Right atrium auricular region (tissue), 2 donors: ENCODE data around the gene CERS3. TPM values are rescaled to one million over a fixed set of nuclear protein-coding genes. Genes with fewer than 3 reads are reported as not detected.
A peak's percentile ranks its signal among the peaks of the same experiment; 100 is the strongest.

Source experiments
- DNase-seq: peaks from one replicate; pipeline ENCODE4 v3.0.0-alpha.2; 2019; ENCODE audit warnings: low spot score
- H3K27ac ChIP-seq, 2 donors: fragments of 200-600 bp; sonication (generic); 1 replicate in 1 of 2; 2 replicates in 1 of 2; pipeline ENCODE4 v1.5.1; 2016 to 2019
- H3K27me3 ChIP-seq, 2 donors: fragments of 200-600 bp; sonication (generic); one replicate each; pipeline versions ENCODE4 v1.5.1 to v1.6.0; 2017 to 2019
- H3K36me3 ChIP-seq: fragments of 200-600 bp; sonication (generic); one replicate; pipeline ENCODE4 v1.5.1; 2016
- H3K4me1 ChIP-seq, 2 donors: fragments of 200-600 bp; sonication (generic); one replicate each; pipeline versions ENCODE4 v1.5.1 to v1.6.0; 2017 to 2019
- H3K4me3 ChIP-seq, 2 donors: fragments of 200-600 bp; sonication (generic); 1 replicate in 1 of 2; 2 replicates in 1 of 2; pipeline ENCODE4 v1.5.1; 2017 to 2019; ENCODE audit warnings: mild to moderate bottlenecking in 1 of 2, moderate library complexity in 1 of 2
- H3K9me3 ChIP-seq, 2 donors: fragments of 200-600 bp; sonication (generic); one replicate each; pipeline ENCODE4 v1.5.1; 2019
- CTCF ChIP-seq, 2 donors: fragments of 200-600 bp; sonication (generic); IDR thresholded peaks; one replicate each; pipeline ENCODE4 v1.5.1; 2019; ENCODE audit warnings: antibody characterized with exemption in 2 of 2
- total RNA-seq, 2 donors: library from RNA; depleted of rRNA; stranded (reverse); fragments of >200 nt; gene quantifications; one replicate each; pipeline ENCODE4 v1.1.0, GENCODE V29; 2016

Gene CERS3
- total RNA-seq, 2 donors from 2014 or later = not detected

DNA sequence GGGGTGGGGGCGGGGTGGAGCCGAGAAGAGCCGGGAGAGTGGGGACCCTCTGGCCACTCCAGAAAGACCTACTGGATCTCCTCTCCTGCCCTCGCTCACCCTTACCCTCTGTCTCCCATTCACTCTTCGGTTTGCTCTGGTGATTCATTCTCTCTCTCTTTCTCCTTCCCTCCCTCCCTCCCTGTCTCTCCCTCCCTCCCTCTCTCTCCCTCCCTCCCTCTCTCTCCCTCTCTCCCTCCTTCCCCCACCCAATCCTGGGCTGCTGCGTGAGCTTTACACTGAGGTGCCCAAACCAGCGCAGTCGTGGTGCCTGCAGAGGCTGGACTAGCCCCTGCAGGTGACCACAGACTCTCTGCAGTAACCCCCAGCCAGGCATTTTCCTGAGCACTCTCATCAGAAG lies 154.8 kb downstream of the CERS3 start:
- H3K27ac ChIP-seq = no peak overlapping the region
- no peak for TF ChIP-seq CTCF (IDR thresholded peaks at IDR 0.05)
- H3K27me3 ChIP-seq = peaks cover 0 to 8% of the 10 kb centered on the region in 2 donors
- H3K4me1 ChIP-seq = peaks cover 0 to 3% of the 10 kb centered on the region in 2 donors
- no peaks in the 10 kb centered on the region for H3K36me3 ChIP-seq
- H3K4me3 ChIP-seq = peak overlapping the region in 1 of 2 donors; percentile 43
- peaks cover 0 to 19% of the 10 kb centered on the region in 2 donors for H3K9me3 ChIP-seq
- DNase-seq = no peak

- Histone ChIP-seq H3K4me3 (peak overlapping the region; percentile 28 to 43), H3K27me3 (peaks cover 0 to 8% of the 10 kb centered on the region in 2 donors), H3K9me3 (peaks cover 0 to 19% of the 10 kb centered on the region in 2 donors), H3K36me3 (no peaks in the 10 kb centered on the region), H3K4me1 (peaks cover 0 to 3% of the 10 kb centered on the region in 2 donors), H3K27ac (no peak overlapping the region)
- TF ChIP-seq CTCF (IDR thresholded peaks at IDR 0.05) = no peak
- DNase-seq = no peak
Measured at GRCh38 chr15:100373120-100373896, 155.4 kb downstream of the CERS3 start.

DNA sequence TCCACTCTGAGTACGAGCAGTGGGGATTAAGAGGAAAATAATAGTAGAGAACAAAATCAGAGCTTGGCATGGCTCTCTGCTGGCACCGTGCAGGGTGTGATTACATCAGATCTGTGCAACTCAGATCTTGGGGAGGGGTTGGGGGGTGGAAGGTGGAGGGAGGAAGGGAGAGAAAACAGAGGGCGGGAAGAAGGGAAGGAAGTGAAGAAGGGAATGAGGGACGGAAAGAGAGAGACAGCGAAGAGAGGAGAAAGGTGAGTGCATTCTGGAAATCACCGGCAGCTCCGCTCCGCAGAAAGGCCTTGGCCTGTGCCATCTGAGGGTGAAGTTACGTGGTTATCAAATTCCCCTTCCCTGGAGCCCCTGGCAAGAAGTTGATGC lies 156.0 kb downstream of the CERS3 start:
- Histone ChIP-seq H3K27me3 (peaks cover 0 to 8% of the 10 kb centered on the region in 2 donors), H3K9me3 (peaks cover 0 to 19% of the 10 kb centered on the region in 2 donors), H3K4me3 (peak overlapping the region; percentile 28 to 43), H3K27ac (no peak overlapping the region), H3K4me1 (peaks cover 0 to 3% of the 10 kb centered on the region in 2 donors), H3K36me3 (no peaks in the 10 kb centered on the region)
- no peak for DNase-seq
- TF ChIP-seq CTCF (IDR thresholded peaks at IDR 0.05) = no peak

DNA sequence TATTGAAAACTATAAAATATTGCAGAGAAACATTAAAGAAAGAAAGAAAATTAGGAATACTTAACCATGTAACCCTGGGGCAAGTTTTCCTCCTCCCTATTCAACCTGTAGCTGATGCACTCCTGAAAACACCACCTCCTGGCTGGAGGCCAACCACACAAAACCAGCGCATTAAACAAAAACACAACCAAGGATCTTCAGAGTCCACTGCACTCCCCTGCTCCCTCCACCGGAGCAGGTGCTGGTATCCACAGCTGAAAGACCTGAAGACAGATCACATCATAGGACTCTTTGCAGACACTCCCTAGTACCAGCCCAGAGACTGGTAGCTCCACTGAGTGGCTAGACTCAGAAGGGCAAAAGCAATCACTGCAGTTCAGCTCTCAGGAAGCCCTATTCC lies 173.4 kb downstream of the CERS3 start:
- TF ChIP-seq CTCF (IDR thresholded peaks at IDR 0.05) = no peak
- no peak for DNase-seq
- no peaks in the 10 kb centered on the region for H3K9me3 ChIP-seq
- H3K36me3 ChIP-seq = no peaks in the 10 kb centered on the region
- H3K4me1 ChIP-seq = peaks cover 0 to 5% of the 10 kb centered on the region in 2 donors
- no peaks in the 10 kb centered on the region for H3K27me3 ChIP-seq
- no peak overlapping the region for H3K4me3 ChIP-seq
- H3K27ac ChIP-seq = no peak overlapping the region

DNA sequence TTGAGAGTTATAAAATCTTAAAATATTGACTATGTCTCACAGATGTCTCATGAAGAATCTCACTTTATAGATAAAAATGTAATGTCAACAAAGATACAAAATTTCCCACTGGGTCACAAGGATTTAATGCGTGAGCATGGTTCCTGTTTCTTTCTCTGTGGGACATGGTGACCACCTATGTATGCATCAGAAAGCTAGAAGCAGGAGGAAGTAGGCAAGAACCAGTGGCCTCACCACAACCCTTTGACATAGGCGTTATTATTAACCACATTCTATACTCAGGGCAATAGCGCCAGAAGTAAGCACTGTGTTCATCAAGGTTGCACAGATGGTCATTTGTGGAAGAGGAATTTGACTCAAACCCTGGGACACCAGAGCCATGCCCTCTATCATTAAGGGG lies 175.3 kb downstream of the CERS3 start:
- DNase-seq = no peak
- TF ChIP-seq CTCF (IDR thresholded peaks at IDR 0.05) = no peak
- peaks cover 0 to 15% of the 10 kb centered on the region in 2 donors for H3K4me1 ChIP-seq

More for the DNA sequence above, 175.3 kb downstream of the CERS3 start:
- Histone ChIP-seq H3K4me3 (no peak overlapping the region), H3K36me3 (no peaks in the 10 kb centered on the region), H3K9me3 (no peaks in the 10 kb centered on the region), H3K27me3 (no peaks in the 10 kb centered on the region), H3K27ac (no peak overlapping the region)
